GM04503 (cell line): ENCODE measurements around the gene LARGE1.

Source experiments
- DNase-seq: peaks from one replicate; pipeline ENCODE4 v3.0.0-alpha.2; 2012; ENCODE audit warnings: low read depth

The LARGE1 gene

DNA sequence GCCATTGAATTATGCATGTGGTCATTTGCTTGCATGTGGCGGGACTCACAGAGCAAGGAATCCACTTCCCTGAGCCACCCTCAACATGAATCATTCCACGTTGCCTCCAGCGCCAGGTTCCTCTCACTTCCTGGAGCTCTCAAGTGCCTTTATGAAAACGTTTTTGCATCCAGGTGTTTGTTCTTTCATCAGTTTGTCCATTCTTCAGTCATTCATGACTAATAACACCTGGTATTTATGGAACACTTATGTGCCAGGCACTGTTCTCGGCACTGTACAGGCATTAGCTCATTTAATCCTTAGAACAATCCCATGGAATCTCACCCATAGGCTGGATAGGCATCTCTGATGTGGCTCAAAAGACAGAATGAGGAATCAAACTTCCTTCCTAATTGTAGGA lies 606.0 kb downstream of the LARGE1 start:
- DNase-seq: no peak

DNA sequence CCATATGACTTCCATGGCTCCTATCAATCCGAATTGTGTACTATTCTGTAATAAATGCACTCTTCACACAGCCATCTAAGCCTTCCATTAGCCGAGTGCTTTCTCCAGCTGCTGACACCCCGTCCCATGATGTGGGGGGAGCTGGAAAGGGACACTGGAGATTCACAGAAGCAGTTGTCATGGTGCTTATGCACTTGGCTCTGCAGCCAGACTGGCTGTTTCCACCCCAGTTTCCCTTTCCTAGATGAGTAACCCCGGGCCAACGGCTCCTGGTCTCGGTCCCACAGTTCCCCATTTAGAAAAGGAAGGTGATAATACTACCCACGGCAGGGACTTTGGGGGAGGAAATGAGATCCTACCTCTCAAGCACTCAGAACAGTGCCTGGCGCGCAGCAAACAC lies 617.2 kb downstream of the LARGE1 start:
- DNase-seq: no peak

DNA sequence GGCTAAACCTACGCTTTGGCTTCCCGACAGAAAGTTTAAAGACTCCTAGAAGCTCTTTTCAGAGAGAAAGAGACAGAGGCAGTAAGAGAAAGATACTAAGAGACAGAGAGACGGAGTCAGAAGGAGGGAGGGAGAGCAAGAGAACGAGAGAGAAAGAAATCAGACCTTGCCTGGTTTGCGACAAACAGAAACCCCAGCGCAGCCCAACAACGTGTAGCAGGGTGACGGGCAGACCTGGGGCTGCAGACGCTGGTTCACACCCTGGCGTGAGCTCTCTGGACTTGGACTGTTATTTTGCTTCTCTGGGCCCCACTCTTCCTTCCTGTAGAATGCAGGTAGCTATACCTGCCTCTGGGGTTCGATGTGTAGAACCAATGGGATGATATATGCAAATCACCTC lies 617.7 kb downstream of the LARGE1 start:
- DNase-seq: no peak

DNA sequence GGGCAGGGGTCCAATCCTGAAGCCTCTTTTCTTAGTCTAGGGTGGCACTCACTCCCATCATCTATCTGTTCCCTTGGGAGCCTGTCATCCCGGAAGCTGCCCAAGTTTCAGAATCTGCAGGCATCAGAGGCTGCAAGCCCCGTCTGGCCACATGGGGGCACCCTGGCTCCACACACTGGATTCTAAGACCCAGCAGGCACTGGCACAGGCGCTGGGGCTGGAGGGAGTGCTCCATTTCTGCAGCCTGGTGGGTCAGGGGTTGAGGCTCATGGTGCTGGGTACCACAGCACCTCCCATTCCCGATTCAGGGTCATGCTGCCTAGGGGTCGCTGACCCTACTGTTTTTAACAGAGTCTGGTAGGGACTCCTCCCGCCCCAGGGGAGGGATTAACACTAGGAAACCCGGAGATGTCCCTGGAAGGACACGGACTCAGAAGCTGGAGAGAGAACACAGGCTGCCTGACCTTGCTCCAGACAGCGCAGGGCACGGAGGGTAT lies 618.2 kb downstream of the LARGE1 start:
- no peak for DNase-seq

DNA sequence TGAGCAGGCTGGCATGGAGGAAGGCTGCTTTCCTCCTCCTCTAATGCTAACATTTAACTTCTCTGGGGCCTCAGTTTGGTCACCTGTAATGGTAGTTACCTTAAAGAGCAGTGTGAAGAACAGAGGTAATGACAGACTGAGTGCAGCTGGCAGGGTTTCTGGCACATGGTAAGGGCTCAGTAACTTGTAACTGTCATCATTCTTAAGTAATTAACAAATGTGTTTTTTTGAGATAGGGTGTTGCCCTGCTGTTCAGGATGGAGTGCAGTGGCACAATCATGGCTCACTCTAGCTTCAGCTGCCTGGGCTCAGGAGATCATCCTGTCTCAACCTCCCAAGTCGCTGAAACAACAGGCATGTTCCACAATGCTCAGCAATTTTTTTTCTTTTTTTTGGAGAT lies 620.1 kb downstream of the LARGE1 start:
- no peak for DNase-seq

DNA sequence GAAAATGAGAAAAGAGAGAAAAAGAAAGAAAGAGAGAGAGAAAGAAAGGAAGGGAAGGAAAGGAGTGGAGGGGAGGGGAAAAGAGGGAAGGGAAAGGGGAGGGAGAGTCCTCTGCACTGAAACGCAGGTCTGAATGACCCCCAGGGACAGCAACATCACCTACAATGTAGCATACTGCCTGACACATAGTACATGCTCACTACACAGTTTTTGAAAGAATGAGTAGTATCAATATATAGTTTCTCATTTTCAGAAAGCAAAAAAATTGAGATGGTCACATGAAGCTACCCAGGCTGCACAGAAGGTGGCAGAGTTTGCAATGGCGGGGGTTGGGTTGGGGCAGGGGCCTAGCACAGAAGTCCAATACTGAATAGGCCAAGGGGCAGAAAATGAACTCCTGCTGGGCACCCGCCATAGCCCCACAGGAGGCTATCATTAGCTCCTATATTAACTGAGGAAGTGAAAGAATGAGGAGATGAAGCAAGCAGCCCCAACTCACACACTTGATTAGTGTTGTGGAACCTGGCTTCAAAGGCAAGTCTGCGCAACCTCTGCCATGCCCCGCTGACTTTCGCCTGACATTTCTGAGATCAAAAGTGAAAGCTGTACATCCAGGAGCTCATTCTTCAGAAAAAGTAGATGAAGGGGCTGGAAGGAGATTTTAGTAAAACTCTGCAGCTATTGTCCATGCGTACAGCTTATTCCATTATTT lies 620.9 kb downstream of the LARGE1 start:
- DNase-seq: no peak

DNA sequence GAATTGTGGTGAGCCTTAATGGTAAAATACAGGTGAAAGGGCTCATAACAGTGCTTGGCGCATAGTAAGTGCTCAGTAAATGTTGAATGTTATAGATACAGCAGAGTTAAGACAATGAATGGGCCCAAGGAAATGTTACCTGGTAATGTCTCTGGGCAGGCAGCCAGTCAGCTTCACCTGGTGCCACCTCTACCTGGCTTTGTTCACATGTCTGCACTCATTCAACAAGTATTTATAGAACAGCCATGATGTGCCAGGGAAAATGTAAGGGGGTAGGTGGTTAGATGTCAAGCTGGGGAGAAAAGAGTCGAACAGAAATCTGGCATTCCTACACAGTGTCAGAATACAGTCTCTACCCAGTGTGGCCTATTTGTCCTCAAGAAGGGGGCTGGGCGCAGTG lies 623.3 kb downstream of the LARGE1 start:
- no peak for DNase-seq

DNA sequence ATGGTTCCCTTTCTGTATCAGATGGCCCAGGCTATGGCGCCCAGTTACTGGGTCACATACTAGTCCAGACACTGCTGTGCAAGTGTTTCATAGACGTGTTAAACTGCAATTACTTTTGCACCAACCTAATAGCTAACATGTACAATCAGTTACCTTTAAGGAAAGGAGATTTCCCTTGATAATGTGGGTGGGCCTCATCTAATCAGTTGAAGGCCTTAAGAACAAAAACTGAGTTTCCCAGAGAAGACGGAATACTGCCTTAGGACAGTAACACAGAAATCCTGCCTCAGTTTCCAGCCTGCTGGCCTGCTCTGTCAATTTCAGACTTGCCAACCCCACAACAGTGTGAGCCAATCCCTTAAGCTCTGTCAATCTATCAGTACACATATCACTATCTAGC lies 632.2 kb downstream of the LARGE1 start:
- no peak for DNase-seq

DNA sequence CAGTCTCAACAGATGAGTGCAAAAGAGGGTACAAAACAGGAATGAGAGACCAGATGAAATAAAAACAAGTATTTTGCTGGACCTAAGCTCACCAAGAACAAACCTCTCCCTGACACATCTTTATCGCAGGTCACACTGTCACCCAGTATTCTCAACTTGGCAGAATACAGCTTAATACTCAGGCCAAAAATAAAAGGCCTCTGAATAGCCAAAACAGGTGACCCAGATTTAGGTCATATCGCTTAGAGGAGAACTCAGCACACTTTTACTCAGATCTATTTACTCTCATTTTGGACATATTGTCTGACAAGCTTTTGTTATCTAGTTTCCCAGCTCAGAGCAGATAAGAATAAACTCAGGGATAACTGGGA lies 645.2 kb downstream of the LARGE1 start:
- DNase-seq: no peak

DNA sequence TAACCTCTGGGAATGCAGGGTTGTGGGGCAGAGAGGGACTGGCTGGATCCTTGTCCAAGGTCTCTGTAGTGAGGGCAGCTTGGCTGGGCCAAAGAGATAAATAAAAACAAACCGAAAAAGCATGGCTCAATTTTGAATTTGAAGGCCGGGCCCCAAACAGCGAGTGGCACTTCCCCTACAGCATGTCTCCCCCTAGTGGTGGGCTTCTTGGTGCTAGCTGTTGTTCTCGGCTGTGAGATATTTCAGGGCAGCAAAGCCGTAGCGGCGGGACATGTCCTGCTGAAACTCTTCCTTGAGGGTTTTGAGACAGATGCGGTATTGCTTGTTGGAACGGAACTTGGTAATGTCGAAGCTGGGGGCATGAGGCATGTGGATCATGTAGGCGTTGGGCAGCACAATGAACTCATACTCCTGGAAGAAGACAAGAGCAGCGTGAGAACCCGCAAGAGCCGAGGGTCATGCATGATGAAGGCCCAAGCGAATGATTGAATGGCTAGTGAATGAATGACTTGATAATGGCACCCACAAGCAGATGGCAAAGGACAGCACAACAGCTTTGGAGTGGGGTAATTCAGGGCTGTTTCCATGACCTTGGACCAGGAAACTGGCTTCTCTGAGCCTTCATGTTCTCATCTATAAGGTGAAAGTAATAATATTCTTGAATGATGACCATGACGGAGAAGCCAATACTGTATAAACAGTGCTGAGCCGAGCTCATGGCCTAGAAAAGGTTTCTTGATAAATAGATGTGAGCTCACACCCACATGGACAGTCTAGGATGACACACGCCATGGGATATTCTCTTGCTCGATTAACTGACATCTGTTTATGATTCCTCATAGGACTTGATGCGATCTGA lies 645.8 kb downstream of the LARGE1 start:
- no peak for DNase-seq

DNA sequence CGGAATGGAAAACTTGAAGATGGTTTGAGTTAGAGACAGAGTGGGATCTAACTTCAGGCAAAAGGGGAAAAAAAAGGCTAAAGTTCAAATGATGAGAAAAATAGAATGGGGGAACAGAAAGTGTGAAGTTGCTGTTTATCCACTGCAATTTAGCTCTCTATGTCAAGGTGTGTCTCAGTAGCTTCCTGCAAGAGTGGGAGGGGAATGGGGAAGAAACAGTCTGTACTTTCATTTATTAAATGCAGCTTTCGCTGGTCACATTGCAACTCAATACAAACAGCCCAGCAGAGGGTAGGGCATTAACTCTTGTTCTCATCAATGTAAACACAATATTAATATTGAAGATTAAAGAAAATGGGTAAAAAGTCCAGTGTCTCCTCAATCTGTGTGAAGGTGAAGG lies 647.4 kb downstream of the LARGE1 start:
- no peak for DNase-seq

DNA sequence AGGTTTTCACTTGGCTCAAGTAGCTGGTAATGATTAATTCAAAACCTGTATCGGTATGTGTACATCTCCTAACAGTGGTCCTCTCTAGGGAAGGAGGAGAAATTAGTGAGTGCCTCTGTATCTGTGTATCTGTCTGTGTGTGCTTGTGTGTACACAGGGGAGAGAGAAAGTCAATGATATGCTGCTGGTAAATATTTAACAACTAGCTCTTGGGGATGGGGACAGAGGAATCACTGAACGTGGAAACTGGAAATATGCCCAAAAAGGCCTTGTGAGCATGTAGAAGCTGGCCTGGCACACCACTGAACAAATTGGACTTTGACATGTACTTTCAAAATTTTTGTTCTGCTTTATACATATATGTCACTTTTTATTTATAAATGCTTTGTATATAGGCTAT lies 648.1 kb downstream of the LARGE1 start:
- DNase-seq: no peak

DNA sequence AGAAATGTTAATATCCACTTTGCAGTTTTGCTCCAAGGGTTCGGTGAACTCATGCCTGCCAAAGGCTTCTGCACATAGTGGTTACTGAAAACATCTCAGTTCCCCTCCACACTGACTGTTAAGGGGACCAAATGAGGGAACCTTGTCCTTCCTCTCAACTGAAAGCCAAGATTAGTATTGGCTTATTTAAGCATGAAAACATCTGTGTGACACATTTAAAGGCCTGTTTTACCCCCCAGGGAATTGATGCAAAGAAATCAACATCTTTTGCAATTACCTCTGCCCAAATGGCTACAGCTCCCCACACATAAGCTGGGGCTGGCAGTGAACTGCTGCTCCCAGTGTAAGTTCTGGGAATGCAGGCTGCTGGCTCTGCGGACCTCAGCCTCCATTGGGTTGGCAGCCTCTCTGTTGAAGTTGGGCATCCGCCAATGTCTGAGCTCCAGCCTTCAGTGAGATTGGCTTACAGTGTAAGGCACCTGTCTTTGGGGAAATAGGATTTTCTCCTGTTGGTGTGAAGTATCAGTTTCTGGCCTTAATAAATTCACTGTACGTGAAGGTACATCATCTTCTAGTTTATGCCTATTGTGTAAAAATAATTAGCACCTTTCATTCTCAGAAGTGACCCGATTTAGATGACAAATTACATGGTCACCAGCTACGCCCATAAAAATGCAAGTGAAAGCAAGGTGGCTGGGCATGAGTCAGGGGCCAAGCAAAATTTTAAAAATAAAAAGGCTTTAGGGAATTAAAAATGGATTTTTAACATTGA lies 648.7 kb downstream of the LARGE1 start:
- no peak for DNase-seq

DNA sequence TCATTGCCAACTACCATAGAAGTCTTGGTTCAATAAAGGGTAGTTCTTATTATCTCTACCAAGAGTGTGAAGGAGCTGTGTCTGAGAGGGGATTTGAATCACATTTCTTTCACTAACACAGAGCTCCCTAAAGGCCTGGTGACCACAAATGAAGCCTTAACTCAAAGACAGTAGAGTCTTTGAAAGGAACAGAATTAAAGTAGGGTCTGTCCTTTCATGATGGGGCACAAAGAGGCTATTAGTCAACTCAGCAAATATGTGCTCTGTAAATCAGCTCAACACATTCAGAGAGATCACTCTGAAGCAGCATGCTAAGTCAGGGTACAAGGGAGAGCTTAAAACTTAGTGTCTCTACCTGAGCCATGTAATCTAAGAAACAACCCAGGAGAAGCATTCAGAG lies 649.7 kb downstream of the LARGE1 start:
- DNase-seq: no peak

DNA sequence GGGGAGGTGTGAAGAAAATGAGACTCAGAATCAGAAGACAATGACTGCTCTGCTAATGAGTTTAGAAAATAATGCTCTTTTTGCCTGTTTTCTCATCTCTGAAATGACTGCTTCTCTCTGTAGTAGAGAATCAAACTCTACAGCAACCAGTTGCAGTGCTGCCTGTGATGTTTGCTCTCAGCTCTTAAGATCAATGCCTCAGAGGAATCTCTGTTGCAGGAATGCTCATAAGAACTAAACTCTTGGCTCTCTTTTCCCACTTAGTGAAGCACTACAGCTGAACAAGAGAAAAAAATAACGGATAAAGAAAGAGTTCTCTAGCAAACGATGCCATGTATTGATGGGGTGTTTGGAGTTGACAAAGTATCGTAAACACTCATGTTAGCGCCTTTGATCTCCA lies 658.6 kb downstream of the LARGE1 start:
- DNase-seq: no peak

DNA sequence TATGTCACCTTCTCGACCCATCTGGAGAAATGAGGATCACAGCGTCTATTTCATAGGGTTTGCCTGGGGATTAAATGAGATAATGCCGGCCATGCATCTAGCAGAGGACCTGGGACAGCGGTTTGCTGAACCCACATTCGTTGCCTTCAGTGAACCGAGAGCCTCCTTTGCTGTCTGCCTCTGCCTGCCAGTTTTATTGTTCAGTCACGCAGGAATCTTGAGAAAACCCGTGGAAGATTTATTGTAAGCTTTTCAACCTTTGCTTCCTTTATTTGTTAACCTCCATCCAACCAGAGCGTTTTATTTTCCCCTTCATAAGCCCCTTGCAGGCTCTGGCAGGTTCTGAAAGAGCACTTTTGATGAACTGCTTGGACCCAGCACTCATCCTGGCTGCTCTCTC lies 659.8 kb downstream of the LARGE1 start:
- no peak for DNase-seq

DNA sequence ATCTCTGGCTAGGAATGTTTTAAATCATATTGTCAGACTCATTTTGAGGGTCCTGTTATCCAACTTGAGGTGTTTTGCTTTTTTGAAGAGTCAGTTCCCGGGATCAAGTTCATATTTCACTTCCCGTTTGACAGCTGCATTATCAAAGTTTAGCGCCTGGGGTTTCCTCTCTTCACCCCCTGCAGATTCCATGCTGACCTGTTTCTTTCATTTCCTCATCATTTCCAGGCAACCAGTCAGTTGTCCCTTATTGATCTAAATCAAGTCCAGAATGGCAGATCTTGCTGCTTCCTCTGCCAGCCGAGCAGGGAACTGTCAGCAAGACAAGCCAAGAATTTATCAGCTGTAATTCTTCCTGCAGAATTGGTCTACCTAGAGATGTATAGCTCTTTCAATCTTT lies 664.5 kb downstream of the LARGE1 start:
- DNase-seq: no peak

DNA sequence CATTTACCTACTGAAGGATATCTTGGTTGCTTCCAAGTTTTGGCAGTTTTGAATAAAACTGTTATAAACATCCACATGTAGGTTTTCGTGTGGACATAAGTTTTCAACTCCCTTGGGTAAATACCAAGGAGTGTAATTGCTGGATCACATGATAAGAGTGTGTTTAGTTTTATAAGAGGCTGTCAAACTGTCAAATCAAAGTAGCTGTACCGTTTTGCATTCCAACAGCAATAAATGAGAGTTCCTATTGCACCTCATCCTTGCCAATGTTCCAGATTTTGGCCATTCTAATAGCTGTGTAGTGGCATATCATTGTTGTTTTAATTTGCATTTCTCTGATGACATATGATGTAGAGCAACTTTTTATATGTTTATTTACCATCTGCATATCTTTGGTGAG lies 671.3 kb downstream of the LARGE1 start:
- no peak for DNase-seq

DNA sequence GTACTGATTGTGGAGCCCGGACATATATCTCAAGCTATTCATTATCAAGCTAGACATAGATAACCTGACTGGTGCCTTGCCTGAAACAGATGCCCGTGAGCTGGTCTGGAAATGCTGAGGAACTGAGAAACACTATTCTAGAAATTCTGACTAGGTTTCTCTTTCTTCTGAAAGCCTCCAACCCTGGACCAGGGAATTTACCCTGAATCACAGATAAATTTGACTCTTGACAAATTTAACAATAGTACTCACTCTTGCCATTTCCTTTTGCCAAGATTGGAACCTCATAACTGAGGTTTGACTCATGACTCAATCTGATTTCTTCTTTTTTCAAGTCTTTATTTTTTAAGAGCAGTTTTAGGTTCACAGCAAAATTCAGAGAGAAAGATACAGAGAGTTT lies 672.5 kb downstream of the LARGE1 start:
- no peak for DNase-seq

DNA sequence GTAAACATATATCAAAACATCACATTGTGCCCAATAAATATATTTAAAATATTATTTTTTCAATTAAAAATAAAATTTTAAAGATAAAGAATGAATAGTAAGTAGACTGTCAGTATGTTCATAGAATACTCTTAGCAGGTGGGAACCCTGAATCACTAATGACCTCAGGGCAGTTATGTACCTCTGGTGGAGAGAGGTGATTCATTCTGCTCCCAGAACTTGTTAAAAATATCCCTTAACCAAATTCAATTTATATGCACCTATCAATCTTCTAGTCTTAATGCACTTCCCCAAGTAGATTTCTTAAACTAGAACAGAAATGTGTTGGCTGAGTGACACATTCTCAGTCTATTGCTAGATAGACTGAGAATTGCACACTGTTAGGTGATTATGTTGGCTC lies 678.2 kb downstream of the LARGE1 start:
- no peak for DNase-seq

DNA sequence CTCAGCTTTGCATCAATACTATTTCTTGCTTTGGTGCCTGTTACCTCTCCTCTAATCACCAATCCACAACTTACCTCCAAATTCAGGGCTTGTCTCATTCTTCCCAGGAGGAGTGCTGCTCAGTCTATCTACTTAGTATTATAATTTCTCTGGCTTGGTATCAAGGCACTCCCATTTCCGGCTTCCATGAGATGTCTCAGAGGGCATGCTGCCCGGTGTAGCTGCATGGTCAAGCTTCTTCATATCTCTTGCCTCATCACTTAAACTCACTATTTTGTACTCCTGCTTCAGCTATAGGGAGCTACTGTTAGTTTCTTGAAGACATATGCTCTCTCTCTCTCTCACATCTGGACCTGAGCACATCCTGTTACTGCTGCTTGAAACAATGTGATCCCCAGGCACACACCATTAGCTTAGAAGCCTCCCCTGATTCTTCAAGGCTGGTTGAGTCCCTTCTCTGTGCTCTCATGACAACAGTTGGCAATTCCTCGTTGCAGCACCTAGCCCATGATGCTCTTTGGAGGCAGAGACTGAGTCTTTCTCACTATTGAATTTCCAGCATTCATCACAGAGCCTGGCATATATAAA lies 679.3 kb downstream of the LARGE1 start:
- DNase-seq: no peak

DNA sequence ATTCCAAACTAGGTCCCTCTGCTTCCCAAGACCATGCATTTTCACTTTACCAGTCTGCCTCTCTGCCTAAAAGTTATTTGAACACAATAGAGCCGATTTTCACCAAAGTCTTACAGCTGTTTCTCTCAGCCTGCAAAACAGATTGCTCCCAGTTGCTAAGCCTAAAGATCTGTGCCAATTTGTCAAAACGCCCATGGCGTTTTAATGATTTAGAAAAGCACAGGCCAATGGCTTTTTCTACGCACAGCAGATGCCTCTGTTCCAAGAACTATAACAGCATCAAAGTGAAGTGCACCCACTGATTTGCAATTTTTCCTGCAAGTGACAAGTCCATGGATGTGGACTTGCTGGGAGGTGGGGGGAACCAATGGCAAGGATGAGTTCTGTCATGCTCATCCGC lies 688.2 kb downstream of the LARGE1 start:
- DNase-seq: no peak
